Stomach (tissue), 4 donors: ENCODE results near the gene ZNF688.

Experiments
- CTCF ChIP-seq, 7 experiments: fragments of 450-650 bp in 4 of 7; fragments of 200-600 bp in 3 of 7; sonication (generic) in 3 of 7; IDR thresholded peaks; one replicate each; pipeline ENCODE4 v1.5.1; 2016 to 2019; ENCODE audit warnings: antibody characterized with exemption in 7 of 7, control low read depth in 2 of 7, mild to moderate bottlenecking in 1 of 7
- POLR2AphosphoS5 ChIP-seq, 3 donors: sonication (generic); formaldehyde crosslinking; IDR thresholded peaks; one replicate each; pipeline ENCODE4 v1.6.1; 2016; ENCODE audit warnings: antibody characterized with exemption in 3 of 3

- TF ChIP-seq CTCF (IDR thresholded peaks at IDR 0.05) (no peak), POLR2AphosphoS5 (IDR thresholded peaks at IDR 0.05) (no peak)
These were observed 43.8 kb downstream of the ZNF688 start for GRCh38 chr16:30527635-30528178.
